ENCODE data around the gene ANO3. TPM values are rescaled to one million over a fixed set of nuclear protein-coding genes. Genes with fewer than 3 reads are reported as not detected.
"Not testable (repeated sequence)": the region's sequence is repeated elsewhere in the genome, so short reads cannot be mapped to it uniquely, and the experiment has no call there.

Gene ANO3
- not detected in 2 replicates for total RNA-seq (2014; rRNA removed)
- not detected for polyA plus RNA-seq (2012)

DNA sequence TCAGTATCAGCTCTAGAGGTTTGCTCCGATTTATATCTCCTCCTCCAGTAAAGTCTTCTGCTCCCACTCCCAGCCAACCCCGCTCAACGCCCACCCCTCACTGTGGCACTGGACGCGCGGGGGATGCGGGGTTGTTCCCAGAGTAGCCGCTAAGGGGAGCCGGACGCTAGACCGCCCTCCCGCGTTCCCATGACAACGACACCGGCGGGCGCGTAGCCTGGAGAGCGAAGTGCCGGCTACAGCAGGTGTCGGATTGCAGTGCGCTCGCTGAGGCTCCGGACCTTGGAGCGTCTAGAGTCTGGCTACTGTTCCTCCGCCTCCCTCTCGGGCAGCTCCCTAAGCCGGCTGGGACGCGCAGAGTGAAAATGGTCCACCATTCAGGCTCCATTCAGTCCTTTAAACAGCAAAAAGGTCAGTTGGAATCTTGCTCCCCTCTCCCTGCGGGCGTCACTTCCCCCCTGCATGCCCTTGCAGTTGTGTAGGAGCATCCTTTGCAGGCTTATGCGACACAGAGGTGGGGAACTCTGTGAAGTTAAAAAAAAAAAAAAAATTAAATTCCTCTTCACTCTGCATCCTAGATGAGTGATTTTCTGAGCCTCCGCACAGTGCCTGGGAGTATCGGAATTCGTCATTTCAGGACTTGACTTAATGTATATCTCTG, at the start of gene ANO3:
Gene ANO3, plus strand, starts transcription at position 220 of the 661 bp plus-strand sequence. Its CDS starts 146 bp downstream, at position 366.
- DNase-seq (ENCODE audit: low read depth), result peak; percentile 35

DNA sequence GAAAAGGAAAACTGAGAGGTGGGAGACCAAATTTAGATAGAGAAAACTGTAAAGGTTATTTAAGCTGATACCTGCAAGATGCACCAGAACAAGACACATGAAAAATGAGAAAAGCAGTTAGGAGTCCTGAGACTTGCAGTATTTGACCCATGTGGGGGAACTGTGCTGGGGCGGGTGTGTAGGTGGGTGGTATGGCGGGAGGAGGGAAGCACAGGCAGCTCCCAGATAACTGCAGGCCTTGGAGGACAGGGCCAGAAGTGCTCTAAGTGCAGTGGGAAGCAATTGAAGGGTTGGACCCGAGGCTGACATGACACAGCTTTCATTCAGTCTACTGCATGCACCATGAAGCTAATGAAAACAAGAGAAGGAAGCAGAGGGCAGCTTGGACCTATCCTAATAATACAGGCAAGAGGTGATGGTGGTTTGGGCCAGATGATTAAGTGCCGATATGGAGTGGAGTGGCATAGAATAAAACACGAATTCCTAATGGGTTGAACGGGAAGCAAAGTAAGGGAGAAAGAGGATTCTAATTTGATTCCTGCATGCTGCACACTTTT, 48.0 kb upstream of the ANO3 start:
- DNase-seq (ENCODE audit: low read depth), result no peak

DNA sequence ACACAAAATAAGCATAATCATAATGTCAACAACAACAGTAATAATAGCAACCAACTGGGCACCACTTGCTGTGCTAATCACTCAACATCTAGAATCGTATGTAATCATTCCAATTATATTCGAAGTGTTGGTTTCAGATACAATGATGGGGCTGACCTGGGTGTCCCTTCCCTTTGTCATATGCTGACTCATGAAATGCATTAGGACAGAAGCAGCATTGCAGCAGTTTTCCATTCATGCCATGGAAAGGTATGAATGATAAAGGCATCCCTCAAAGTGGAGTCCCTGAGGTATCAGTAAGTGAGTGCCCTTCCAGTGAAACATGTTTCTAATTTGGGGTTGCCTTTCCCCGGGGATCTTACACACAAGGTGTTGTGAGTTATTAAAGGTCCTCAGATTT, 46.3 kb upstream of the ANO3 start:
- DNase-seq (ENCODE audit: low read depth), result no peak

DNA sequence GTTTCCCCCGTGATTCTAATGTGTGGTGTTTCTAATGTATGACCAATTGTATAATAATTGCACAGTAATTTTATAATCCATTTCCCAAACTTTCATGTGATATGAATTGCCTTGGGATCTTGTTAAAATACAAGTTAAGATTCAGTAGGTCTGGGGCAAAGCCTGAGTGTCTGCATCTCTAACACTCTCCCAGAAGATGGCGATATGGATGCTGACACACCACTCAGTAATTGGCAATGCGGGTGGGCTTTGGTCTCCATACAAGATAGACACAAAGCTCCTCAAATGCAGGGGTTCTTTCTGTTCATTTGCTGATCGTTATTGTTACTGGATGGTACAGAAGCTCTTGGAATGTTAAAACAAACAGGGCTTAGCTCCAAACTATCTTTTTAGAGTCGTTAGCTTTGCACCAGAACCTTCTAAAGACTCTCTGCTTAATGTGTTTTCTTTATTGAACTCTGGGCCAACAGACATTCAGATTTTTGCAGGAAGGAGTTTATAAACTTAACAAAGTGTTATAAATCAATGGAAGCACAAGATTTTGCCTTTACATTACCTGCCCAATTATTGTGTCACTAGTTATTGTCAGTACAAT, 45.4 kb upstream of the ANO3 start:
- peak; percentile 17 for DNase-seq (ENCODE audit: low read depth)

DNA sequence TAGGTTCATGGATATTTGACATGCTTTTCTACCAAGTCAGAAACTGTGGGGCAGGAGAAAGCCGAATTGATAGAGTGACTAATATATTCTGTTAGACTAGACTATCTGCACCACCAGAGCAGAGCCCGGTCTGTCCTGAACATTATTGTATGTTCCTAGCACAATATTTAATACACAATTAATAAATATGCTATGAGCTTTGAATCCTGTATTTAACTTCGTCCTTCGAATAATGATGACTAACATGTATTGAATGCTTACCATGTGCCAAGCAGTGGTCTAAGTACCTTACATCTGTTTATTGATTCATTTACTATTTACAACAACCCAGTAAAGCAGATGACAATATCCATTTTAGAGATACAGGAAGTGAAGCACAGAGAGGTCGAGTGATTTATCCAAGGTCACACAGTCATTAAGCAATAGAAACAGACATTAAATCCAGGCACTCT, 44.8 kb upstream of the ANO3 start:
- DNase-seq (ENCODE audit: low read depth), result no peak

DNA sequence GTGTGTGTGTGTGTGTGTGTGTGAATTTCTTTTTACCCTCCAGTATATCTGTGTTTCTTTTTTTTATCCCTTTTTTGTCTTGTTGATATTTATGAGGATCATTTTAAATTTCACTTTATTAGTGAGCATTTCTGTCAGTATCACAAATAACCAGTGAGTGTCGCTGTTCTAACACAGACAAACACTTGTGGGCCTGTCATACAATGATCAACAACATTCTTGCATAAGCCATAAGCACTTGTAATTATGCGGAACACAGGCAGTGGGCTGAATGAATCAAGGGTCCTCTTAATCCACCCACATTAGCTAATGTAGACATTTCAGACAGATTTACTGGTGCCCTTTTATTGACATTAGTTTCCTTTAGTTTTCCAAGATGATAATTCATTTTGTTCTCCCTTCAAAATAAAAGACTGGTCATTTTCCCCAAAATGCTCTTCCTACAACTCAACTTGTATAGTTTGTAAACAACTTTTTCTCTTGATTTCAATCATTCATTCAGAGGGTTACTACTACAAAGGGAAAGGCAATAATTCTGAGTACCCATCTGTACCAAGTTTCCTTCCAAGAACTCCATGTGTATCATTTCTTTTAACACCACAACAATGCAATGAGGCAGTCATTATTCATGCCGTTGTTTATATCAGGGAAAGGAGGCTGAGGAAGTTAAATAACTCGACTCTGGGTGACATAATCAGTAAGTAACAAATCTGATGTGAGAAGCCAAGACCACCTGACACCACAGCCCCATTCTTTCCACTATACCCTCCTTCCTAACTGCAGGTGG, 34.5 kb upstream of the ANO3 start:
- peak; percentile 48 for DNase-seq (ENCODE audit: low read depth)

DNA sequence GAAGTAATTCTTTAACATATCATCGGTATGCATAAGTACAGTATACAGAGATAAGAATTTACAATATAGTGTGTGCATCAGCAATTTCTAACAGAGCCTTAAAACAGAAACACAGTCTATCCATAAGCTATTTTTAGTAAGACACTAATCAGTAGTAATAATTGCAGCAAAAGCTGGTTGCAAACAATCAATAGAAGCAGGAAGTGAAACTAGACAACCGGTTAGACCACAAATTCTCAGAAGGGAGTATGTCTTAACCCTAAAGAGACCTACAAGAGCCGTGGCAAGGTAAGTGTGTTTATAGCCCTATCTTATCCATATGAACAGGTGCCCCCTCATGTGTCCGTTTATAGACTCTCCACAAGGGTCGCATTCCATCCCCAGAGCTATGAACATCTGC, 15.6 kb upstream of the ANO3 start:
- DNase-seq (ENCODE audit: low read depth), result not testable (repeated sequence)

DNA sequence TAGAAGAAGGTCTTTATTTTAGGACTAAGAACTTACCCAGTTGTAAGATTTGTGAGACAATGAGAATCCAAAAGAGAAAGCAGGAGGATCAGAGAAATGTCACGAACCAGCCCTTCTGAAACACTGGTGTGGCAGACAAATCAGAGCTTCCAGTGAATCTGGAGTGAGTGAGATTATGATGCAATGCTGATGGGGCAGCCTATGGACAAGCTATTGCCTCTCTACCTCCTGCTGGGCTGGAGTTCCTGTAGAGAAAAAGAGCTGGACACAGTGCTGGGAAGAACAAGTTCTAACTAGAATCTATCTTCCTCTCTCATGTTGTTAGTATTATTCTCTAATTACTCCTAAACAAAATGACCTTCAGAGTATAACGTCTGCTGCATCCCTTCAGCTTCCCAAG, 12.0 kb upstream of the ANO3 start:
- DNase-seq (ENCODE audit: low read depth), result no peak

DNA sequence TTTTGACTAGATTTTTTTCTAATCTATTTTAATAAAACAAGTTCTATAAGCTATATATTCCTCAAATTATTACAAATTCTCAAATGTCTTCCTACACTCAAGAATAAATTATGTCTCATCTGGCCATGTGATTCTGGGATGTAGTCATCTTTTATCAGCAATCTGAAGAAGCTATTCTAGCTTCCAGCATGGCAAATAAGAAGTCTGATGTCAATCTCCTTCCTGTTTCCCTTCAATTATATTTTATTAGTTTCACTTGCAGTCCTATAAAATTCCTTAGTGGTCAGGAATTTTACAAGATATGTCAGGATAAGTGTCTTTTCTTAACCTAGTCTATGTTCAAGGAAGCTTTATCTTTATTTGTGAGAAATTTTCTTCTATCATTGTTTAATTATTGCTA, 10.4 kb upstream of the ANO3 start:
- no peak for DNase-seq (ENCODE audit: low read depth)

DNA sequence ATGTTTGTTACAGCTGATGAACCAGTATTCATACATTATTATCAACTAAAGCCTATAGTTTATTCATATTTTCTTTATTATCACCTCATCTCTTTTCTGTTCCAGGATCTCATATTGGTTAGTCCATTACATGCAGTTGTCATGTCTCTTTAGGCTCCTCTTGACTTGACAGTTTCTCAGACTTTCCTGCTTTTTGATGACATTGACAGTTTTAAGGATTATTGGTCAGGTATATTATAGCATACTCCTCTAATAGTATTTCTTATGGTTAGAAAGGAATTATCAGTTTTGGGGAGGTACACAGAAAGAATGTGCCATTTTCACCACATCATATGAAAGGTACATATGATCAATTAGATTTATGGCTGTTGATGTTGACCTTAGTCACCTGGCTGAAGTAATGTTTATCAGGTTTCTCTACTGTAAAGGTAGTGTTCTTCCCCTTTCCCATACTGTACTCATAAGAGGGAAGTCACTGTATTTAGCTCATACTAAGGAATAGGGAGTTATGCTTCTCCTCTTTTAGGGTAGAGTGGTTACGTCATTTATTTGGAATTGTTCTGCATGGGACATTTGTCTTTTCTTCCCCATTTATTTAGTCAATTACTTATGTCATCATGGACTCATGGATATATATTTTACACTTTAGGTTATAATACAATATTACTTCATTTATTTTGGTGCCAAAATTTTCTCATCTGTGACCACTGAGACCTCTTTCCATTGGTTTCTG, 9.4 kb upstream of the ANO3 start:
- no peak for DNase-seq (ENCODE audit: low read depth)

DNA sequence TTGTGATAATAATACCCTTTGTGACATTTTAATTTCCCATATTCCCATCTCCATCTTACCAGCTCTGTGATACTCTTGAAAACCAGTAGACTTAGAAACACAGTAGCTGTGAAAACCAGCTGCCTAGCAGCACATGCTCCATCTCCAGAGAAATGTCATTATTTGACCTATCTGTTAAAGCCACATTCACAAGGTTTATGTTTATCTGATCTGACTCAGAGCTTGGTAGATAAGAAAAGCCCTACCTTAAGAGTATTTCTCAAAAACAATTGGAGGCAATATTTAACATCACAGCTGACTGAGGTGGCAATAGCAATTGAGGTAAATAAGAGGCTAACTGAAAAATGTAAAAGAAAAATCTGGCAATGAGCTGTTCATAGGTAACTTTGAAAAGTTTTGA, 8.1 kb upstream of the ANO3 start:
- DNase-seq (ENCODE audit: low read depth), result no peak

DNA sequence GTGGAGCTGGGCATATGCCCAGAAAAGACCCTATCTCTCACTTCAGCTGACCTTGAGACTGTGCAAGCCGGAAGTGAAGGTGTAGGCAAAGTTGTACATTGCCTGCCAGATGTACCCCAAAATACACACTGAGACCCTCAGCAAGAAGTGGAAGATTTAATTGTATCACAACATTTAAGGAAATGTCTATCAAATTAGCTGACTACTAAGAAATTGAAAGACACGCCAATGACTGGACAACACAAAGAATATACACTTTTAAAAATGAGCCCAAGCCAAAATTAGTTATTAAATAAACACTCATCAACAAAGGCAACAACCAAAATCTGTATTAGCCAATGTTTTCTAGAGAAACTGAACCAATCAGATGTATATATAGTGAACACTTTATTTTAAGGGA, 7.7 kb upstream of the ANO3 start:
- DNase-seq (ENCODE audit: low read depth), result no peak

DNA sequence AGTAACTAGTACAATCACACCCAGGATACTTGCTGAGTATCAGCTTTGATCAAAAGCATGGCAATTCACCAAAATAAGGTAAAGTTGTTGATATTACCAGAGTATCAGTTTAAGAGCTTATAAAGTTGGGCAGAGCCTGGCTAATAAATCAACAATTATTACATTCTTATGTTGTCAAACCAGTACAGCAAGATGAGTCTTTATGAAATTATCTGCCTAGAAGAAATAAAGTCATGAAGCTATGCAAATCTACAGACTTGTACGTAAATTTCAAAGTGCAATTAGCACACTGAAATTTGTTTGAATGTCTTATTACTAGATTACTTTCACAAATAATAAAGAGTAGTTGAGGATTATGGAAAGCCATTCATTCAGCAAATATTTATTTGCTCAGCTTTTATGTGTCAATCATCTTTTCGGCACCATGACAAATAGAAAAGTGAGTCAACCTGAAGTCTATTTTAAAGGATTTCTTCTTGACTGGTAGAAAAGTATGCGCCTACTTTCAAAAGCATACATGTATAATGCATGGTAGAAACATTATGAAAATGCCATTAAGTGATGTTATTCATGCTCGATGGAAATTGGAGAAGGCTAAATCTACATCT, 5.0 kb upstream of the ANO3 start:
- no peak for DNase-seq (ENCODE audit: low read depth)

DNA sequence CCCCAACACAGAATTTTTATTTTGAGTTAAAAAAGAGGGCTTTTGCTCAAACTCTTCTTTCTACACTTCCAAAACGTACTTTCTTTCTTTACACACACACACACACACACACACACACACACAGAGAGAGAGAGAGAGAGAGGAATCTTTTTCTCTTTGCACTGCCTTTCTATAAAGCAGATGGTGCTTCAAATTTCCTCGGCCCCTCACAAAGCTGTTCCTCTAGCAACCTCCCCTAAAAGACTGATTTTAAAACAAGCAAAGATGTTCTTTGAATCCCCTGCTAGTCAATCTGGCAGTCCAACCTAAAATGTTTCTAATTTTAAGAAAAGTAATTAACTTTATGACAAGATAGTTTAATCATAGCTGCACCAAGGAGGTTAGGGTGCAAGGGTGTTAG, 2.7 kb upstream of the ANO3 start:
- DNase-seq (ENCODE audit: low read depth), result no peak

DNA sequence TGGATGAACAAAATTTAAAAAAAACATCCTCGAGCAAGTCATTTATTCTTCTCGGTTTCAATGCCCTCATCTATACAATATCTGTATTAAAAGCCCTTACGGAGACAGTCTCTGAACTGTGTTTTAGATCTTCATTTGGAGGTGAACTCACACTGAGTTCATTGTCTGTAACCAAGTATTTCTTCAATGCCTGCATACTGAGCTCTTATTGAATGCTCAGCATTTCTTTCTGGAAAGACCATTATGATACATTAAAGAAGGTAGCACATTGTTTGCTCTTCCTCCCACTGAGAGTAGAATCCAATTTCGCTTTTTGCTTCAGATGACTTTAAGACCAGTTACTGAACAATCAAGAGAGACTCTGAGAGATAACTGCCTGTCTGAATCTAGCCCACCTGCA, 1.7 kb upstream of the ANO3 start:
- DNase-seq (ENCODE audit: low read depth), result no peak

DNA sequence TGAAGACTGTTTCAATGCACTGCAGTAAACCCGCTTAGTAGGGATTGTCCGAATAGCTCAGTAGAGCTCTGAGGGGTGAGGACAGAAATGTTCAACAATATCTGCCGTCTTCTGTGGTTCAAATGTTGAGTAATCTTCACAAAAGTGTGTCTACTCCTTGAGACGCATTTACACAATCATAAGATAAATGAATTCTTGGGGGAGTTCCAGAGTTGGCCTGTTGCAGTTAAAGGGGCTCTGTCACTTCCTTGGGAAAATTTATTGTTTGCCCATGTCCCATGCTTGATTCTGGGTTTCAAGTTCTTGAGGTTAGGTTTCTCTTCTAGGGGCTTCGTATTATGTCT, 614 bp downstream of the ANO3 start:
- DNase-seq (ENCODE audit: low read depth), result no peak

DNA sequence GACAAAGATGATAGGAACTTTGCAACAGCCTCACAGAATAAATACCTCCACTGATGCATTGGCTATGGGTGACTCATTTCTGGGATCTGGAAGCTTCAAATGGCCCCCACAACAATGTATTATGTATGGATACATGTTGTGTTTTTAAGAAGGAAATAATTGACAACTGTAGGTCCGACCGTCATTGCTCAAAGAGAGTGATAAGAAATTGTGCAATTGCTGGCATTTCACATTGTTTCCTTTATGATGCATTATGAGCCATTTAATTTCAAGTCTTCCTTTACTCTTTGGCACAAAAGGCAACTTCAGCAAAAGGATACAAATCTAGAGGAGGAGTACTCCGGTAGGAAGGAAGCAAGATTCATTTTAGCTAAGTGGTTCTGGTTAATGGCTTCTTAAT, 2.0 kb downstream of the ANO3 start:
- no peak for DNase-seq (ENCODE audit: low read depth)

DNA sequence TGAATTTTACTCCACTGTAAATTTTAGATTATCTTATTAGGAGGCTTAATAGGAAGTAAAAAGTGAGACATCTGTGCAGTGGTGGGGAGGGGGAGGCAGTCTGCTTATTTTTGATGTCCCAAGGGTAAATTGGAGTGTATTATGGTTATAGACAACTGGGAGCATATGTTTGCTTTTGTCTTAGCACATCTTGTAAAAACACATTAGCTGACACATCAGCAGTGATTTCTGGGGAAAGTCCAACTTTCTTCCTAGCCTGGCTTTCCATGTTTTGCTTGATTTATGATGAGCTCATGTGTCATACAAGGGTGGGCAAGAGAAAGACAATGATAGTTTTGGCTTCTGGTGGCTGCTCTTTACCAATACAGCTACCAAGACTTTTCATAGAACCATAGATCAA, 4.0 kb downstream of the ANO3 start:
- peak; percentile 9 for DNase-seq (ENCODE audit: low read depth)

DNA sequence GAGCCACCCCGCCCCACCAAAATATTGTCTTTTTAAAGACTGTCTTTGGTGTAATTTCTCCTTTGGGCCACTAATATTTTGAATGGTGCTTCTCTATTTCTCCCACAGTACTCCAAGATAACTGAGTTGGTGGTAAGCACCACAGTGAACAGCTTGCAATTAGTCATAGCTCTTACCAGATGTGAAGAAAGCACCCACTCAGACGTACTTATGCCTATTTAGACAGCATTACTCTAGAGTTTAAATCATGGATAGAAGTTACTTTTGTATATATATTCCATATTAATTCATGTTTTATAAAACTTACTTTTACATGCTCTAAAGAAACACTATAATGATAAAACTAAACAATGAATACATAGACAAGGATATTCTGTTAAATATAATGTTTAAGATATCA, 12.7 kb downstream of the ANO3 start:
- peak; percentile 4 for DNase-seq (ENCODE audit: low read depth)

DNA sequence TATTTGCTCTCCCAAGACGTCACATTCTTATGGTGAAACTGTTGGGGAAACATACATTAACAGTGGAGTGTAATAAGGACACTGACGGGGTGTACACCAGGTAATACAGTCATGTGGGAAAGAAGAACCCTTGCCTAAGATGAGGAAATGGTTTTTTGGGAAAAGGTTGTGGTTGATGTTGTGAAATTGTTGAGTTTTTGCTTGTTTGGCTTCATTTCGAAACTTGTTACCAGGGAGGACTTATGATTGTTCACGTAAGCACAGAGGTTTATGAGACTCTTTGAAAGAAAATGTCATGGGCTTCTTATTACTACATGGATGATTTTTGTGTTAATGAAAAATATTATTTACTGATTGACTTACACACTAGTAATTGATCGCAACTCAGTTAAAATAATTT, 16.8 kb downstream of the ANO3 start:
- DNase-seq (ENCODE audit: low read depth), result no peak

DNA sequence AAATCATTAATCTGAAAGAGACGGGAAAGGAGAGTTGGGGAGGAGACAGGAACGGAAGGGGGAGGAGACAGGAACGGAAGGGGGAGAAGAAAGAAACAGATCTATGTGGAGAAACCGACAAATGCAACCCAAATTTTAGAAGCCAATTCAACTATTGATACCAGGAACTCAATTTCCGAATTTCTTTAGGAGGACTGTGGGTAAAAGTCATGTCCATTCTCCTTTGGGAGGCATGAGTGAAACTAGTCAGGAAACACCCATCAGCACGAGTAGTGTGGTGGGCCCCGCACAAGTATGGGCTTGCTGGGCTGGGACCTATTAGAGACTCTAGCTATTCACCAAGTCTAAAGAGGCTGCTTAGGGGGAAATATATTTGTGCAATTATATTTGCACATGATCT, 18.1 kb downstream of the ANO3 start:
- DNase-seq (ENCODE audit: low read depth), result no peak

DNA sequence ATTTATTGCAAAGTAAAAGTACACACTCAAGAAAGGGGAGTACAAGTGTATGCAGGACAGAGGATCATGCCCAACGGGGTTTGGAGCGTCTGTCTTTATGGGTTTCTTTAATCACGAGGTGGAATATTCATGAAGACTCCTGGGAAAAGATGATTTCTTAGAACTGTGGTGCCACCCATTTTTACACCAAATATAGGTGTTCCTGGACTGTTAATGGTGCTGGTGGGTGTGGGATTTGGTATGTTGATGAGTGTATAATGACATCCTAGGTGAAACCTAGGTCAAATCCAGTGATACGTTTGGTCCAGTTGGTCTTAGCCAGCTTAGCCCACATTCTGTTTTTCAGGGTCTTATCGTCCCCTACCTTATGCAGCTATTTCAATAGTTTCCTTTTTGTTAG, 21.1 kb downstream of the ANO3 start:
- DNase-seq (ENCODE audit: low read depth), result no peak
